Measurements from ENCODE around the gene TM7SF3.
A peak's percentile ranks its signal among the peaks of the same experiment; 100 is the strongest.

Gene TM7SF3

GRCh38 chr12:26987634-26988424 lies 26.4 kb downstream of the TM7SF3 start:
- H3K4me3 ChIP-seq (ENCODE audit: low read depth, low read length), result no peak overlapping the region
- DNase-seq (ENCODE audit: low read depth), result no peak
- TF ChIP-seq CTCF (IDR thresholded peaks at IDR 0.05; ENCODE audit: insufficient read depth, low read depth, low read length, missing control alignments), result no peak

DNA sequence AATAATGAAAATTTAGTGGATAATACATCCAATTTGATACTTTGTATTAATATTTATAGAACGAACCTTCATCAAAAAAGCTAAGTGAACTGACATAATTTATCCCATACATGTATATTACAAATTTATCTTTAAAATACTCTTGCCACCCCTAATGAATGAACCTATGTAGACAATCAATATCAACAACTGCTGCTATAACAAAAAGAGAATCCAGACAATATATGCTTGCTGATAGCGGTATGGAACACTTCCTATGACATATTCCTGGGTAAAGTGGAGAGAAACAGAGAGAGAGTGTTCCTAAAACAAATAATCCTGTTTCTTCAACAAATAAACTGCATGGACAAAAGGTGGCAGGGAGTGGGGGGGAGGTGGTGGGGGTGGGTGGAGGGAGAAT lies 31.3 kb downstream of the TM7SF3 start:
- no peak for TF ChIP-seq CTCF (IDR thresholded peaks at IDR 0.05; ENCODE audit: insufficient read depth, low read depth, low read length, missing control alignments)
- no peak for DNase-seq (ENCODE audit: low read depth)
- H3K4me3 ChIP-seq (ENCODE audit: low read depth, low read length), result no peak overlapping the region

DNA sequence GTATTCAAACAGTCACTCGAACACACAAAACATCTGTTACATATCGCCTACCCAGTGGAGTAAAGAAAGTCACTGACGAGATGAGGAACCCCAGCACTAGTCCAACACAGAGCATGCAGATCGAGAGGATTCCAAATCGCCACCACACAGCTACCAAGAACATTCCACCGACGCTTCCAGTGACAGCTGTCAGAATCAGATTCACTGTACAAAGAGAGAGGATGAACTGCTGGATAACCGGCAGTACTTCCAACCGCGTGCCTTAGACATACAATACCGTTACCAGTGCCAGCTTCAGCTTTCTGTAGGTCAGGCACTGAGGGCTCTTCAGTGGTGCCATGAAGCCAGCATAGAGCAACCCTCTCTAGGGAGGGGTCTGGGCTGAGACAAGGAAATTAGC lies 34.5 kb downstream of the TM7SF3 start:
- TF ChIP-seq CTCF (IDR thresholded peaks at IDR 0.05; ENCODE audit: insufficient read depth, low read depth, low read length, missing control alignments), result no peak
- DNase-seq (ENCODE audit: low read depth), result no peak
- no peak overlapping the region for H3K4me3 ChIP-seq (ENCODE audit: low read depth, low read length)

GRCh38 chr12:26978801-26979200 lies 35.4 kb downstream of the TM7SF3 start:
- DNase-seq (ENCODE audit: low read depth), result no peak
- TF ChIP-seq CTCF (IDR thresholded peaks at IDR 0.05; ENCODE audit: insufficient read depth, low read depth, low read length, missing control alignments), result no peak
- H3K4me3 ChIP-seq (ENCODE audit: low read depth, low read length), result no peak overlapping the region

DNA sequence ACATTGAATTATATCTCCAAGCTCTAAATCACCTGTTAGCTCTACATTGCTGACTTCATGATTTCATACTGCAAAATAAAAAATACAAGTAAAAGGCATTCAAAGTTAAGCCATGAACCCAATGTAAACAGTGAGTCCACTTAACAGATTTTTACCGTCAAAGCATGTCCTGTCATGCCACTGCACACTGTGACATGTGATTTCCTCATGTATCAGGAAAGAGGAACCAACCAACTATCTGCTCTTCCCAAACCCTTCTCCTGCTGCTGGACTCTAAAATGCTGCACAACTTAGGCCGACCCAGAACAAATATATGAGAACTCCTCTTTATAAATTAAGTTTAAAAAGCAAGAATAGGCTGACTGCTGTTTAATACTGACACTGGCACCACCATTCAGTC lies 37.5 kb downstream of the TM7SF3 start:
- no peak overlapping the region for H3K4me3 ChIP-seq (ENCODE audit: low read depth, low read length)
- TF ChIP-seq CTCF (IDR thresholded peaks at IDR 0.05; ENCODE audit: insufficient read depth, low read depth, low read length, missing control alignments), result no peak
- DNase-seq (ENCODE audit: low read depth), result no peak

DNA sequence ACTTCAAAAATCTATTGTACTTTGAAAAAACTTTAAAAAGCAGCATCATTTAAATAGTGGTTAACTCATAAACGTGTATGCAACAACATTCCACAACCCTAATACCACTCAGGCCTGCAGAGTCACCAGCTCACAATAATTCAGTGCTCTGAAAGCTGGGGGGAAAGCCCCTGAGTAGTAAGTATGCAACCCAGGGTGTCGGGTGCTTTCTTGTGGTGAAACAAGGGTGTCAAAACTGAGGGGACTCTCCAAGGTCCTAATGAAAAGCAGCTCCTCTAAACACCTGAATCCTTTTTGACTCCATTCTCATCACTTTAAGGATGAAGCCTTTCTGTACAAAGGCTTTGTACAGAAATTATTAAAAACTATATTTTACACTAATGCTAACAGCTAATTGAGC lies 42.2 kb downstream of the TM7SF3 start:
- no peak for TF ChIP-seq CTCF (IDR thresholded peaks at IDR 0.05; ENCODE audit: insufficient read depth, low read depth, low read length, missing control alignments)
- H3K4me3 ChIP-seq (ENCODE audit: low read depth, low read length), result no peak overlapping the region
- peak; percentile 86 for DNase-seq (ENCODE audit: low read depth)

DNA sequence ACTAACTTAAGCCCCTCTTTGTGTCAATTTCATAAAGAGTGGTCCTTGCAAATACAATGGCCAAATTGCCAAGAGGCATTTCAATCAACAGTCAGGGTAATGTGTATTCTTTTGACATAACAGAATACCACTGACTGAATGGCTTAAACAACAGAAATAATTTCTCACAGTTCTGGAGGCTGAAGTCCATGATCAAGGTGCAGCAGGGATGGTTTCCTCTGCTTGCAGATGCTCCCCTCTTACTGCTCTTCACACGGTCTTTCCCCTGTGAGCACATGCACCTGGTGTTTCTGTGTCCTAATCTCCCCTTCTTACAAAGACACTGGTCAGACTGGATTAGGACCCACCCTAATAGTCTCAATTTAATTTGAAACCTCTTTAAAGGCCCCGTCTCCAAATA lies 44.0 kb downstream of the TM7SF3 start:
- no peak for TF ChIP-seq CTCF (IDR thresholded peaks at IDR 0.05; ENCODE audit: insufficient read depth, low read depth, low read length, missing control alignments)
- no peak overlapping the region for H3K4me3 ChIP-seq (ENCODE audit: low read depth, low read length)
- no peak for DNase-seq (ENCODE audit: low read depth)
